H9 (cell line): ENCODE data around the gene TTC7B. TPM values are rescaled to one million over a fixed set of nuclear protein-coding genes. Genes with fewer than 3 reads are reported as not detected.

Source experiments
- DNase-seq: peaks from one replicate; pipeline ENCODE4 v3.0.0-alpha.2; 2017
- H2AFZ ChIP-seq: one replicate; pipeline ENCODE4 v1.6.1; 2013; ENCODE audit warnings: mild to moderate bottlenecking, low read length, control low read depth, moderate library complexity
- H2AK5ac ChIP-seq: 2 replicates; pipeline ENCODE4 v1.6.1; 2013; ENCODE audit warnings: low read length, control low read depth, mixed read lengths; ENCODE audit not compliant: insufficient read length
- H2BK120ac ChIP-seq: one replicate; pipeline ENCODE4 v1.6.1; 2013; ENCODE audit warnings: low read depth, mild to moderate bottlenecking, low read length, control low read depth, inconsistent platforms; ENCODE audit not compliant: poor library complexity, severe bottlenecking
- H2BK12ac ChIP-seq: 2 replicates; pipeline ENCODE4 v1.6.1; 2013; ENCODE audit warnings: low read length, control low read depth, mixed read lengths, low read depth; ENCODE audit not compliant: insufficient read length
- H2BK15ac ChIP-seq: 2 replicates; pipeline ENCODE4 v1.6.1; 2013; ENCODE audit warnings: low read depth, low read length, control low read depth
- H2BK20ac ChIP-seq: one replicate; pipeline ENCODE4 v1.6.1; 2013; ENCODE audit warnings: low read depth, mild to moderate bottlenecking, low read length, control low read depth, inconsistent platforms; ENCODE audit not compliant: poor library complexity, severe bottlenecking
- H2BK5ac ChIP-seq: 2 replicates; pipeline ENCODE4 v1.6.1; 2013; ENCODE audit warnings: low read length, control low read depth, mixed read lengths; ENCODE audit not compliant: insufficient read length
- H3K14ac ChIP-seq: 2 replicates; pipeline ENCODE4 v1.6.1; 2013; ENCODE audit warnings: low read length, control low read depth; ENCODE audit not compliant: insufficient read depth
- H3K18ac ChIP-seq: 2 replicates; pipeline ENCODE4 v1.6.1; 2013; ENCODE audit warnings: low read depth, mild to moderate bottlenecking, mixed read lengths, low read length, control low read depth; ENCODE audit not compliant: insufficient read length
- H3K23ac ChIP-seq: 2 replicates; pipeline ENCODE4 v1.6.1; 2013; ENCODE audit warnings: low read length, control low read depth, mixed read lengths, low read depth; ENCODE audit not compliant: insufficient read length
- H3K23me2 ChIP-seq: 2 replicates; pipeline ENCODE4 v1.6.1; 2013; ENCODE audit warnings: low read depth, mild to moderate bottlenecking, mixed read lengths, low read length, control low read depth; ENCODE audit not compliant: insufficient read length, poor library complexity, severe bottlenecking
- H3K27ac ChIP-seq: 2 replicates; pipeline ENCODE4 v1.5.1; 2013; ENCODE audit warnings: low read length, control low read depth, mixed read lengths, low read depth; ENCODE audit not compliant: insufficient read length
- H3K27me3 ChIP-seq: 2 replicates; pipeline ENCODE4 v1.6.1; 2013; ENCODE audit warnings: low read length, control low read depth, inconsistent platforms; ENCODE audit not compliant: insufficient read depth
- H3K4ac ChIP-seq: 2 replicates; pipeline ENCODE4 v1.6.1; 2013; ENCODE audit warnings: low read depth, mild to moderate bottlenecking, control low read depth, inconsistent platforms, low read length, moderate library complexity
- H3K4me1 ChIP-seq: 2 replicates; pipeline ENCODE4 v1.6.1; 2013; ENCODE audit warnings: low read length, control low read depth, inconsistent platforms; ENCODE audit not compliant: insufficient read depth
- H3K4me2 ChIP-seq: 2 replicates; pipeline ENCODE4 v1.6.1; 2013; ENCODE audit warnings: low read length, control low read depth, mixed read lengths; ENCODE audit not compliant: insufficient read length, insufficient read depth
- H3K56ac ChIP-seq: 2 replicates; pipeline ENCODE4 v1.6.1; 2013; ENCODE audit warnings: low read depth, mild to moderate bottlenecking, mixed read lengths, low read length, control low read depth; ENCODE audit not compliant: insufficient read length
- H3K79me1 ChIP-seq: 2 replicates; pipeline ENCODE4 v1.6.1; 2013; ENCODE audit warnings: low read depth, mild to moderate bottlenecking, moderate library complexity, low read length, control low read depth, inconsistent platforms; ENCODE audit not compliant: insufficient read depth, poor library complexity, severe bottlenecking
- H3K79me2 ChIP-seq: 2 replicates; pipeline ENCODE4 v1.6.1; 2013; ENCODE audit warnings: low read length, control low read depth, inconsistent platforms; ENCODE audit not compliant: insufficient read depth
- H3K9ac ChIP-seq: 2 replicates; pipeline ENCODE4 v1.6.1; 2013; ENCODE audit warnings: low read length, control low read depth, mixed read lengths; ENCODE audit not compliant: insufficient read length; ENCODE audit errors: extremely low read depth
- H3K9me3 ChIP-seq: one replicate; pipeline ENCODE4 v1.6.1; 2013; ENCODE audit warnings: low read depth, low read length, inconsistent platforms; ENCODE audit not compliant: control insufficient read depth
- H3T11ph ChIP-seq: one replicate; pipeline ENCODE4 v1.6.1; 2013; ENCODE audit warnings: mild to moderate bottlenecking, low read length, control low read depth, inconsistent platforms
- H4K20me1 ChIP-seq: one replicate; pipeline ENCODE4 v1.6.1; 2013; ENCODE audit not compliant: control insufficient read depth, insufficient read length, insufficient read depth
- H4K5ac ChIP-seq: 2 replicates; pipeline ENCODE4 v1.6.1; 2013; ENCODE audit warnings: low read depth, mild to moderate bottlenecking, mixed read lengths, low read length, control low read depth; ENCODE audit not compliant: insufficient read length
- H4K8ac ChIP-seq: replicated peaks from 2 replicates; pipeline ENCODE4 v1.6.1; 2013; ENCODE audit warnings: low read length, control low read depth, mixed read lengths, low read depth; ENCODE audit not compliant: insufficient read length
- H4K91ac ChIP-seq: 2 replicates; pipeline ENCODE4 v1.6.1; 2013; ENCODE audit warnings: low read depth, mild to moderate bottlenecking, moderate library complexity, mixed read lengths, low read length, control low read depth; ENCODE audit not compliant: insufficient read length
- H3K27ac Mint-ChIP-seq, 3 experiments: 2 replicates in 2 of 3; 3 replicates in 1 of 3; pipeline ENCODE4 v1.8.0; 2020 to 2021; ENCODE audit warnings: mixed read lengths in 3 of 3, mild to moderate bottlenecking in 1 of 3, moderate library complexity in 1 of 3
- H3K27me3 Mint-ChIP-seq: 2 replicates; pipeline ENCODE4 v1.8.0; 2021; ENCODE audit warnings: low read depth, mild to moderate bottlenecking, moderate library complexity, mixed read lengths
- H3K36me3 Mint-ChIP-seq, 3 experiments: 2 replicates in 2 of 3; 3 replicates in 1 of 3; pipeline ENCODE4 v1.8.0; 2020 to 2021; ENCODE audit warnings: low read depth in 3 of 3, mixed read lengths in 3 of 3; ENCODE audit not compliant: insufficient read depth in 1 of 3
- H3K4me1 Mint-ChIP-seq, 2 experiments: 2 replicates each; pipeline ENCODE4 v1.8.0; 2020; ENCODE audit warnings: mixed read lengths in 2 of 2
- H3K4me3 Mint-ChIP-seq, 2 experiments: 2 replicates in 1 of 2; 3 replicates in 1 of 2; pipeline ENCODE4 v1.8.0; 2020 to 2021; ENCODE audit warnings: mild to moderate bottlenecking in 2 of 2, mixed read lengths in 2 of 2, moderate library complexity in 1 of 2
- H3K9me3 Mint-ChIP-seq, 2 experiments: 2 replicates in 1 of 2; 3 replicates in 1 of 2; pipeline ENCODE4 v1.8.0; 2020; ENCODE audit warnings: mild to moderate bottlenecking in 2 of 2, mixed read lengths in 2 of 2, moderate library complexity in 1 of 2
- WGBS: extraction: QIAGEN DNeasy Blood & Tissue Kit; methylation state at CpG from one replicate; pipeline ENCODE4 v1.1.7; 2013; ENCODE audit warnings: missing lambda C conversion rate, low lambda C conversion rate, mixed read lengths; ENCODE audit not compliant: insufficient read length; ENCODE audit errors: extremely low coverage; 5-methylcytosine and 5-hydroxymethylcytosine counted together
- total RNA-seq: library from RNA; stranded (reverse); gene quantifications from 2 replicates; pipeline ENCODE4 v1.2.1, GENCODE V29; 2021
- TF ChIP-seq, protein P1 (sequence below): fragments of 200-600 bp; sonication (generic); conservative IDR thresholded peaks from 3 replicates; pipeline ENCODE4 v1.8.0; 2021; ENCODE audit warnings: antibody characterized with exemption, mild to moderate bottlenecking

Gene TTC7B
- total RNA-seq, 1 experiment from 2014 or later = 33.7 TPM

GRCh38 chr14:90539996-90540395 is 276.2 kb downstream of the TTC7B start:
- Histone ChIP-seq H2BK120ac (no peak overlapping the region), H3T11ph (no peak overlapping the region), H3K27me3 (no peaks in the 10 kb centered on the region), H3K79me2 (no peaks in the 10 kb centered on the region), H4K8ac (no peak overlapping the region), H3K4me2 (no peak overlapping the region), H3K23ac (no peak overlapping the region), H2BK20ac (no peak overlapping the region), H3K9me3 (no peaks in the 10 kb centered on the region), H2AFZ (no peak overlapping the region), H3K14ac (no peak overlapping the region), H3K56ac (no peak overlapping the region), H3K27ac (no peak overlapping the region), H3K9ac (no peak overlapping the region), H4K5ac (no peak overlapping the region), H3K18ac (no peak overlapping the region), H4K91ac (no peak overlapping the region), H3K23me2 (no peaks in the 10 kb centered on the region), H4K20me1 (no peaks in the 10 kb centered on the region), H2BK15ac (no peak overlapping the region), H3K4me1 (no peaks in the 10 kb centered on the region), H2BK12ac (no peak overlapping the region), H3K4ac (no peak overlapping the region), H3K79me1 (no peaks in the 10 kb centered on the region), H2AK5ac (no peak overlapping the region), H2BK5ac (no peak overlapping the region)
- peaks cover 15 to 23% of the 10 kb centered on the region in 2 experiments for H3K4me1 Mint-ChIP-seq
- TF ChIP-seq, protein P1, sequence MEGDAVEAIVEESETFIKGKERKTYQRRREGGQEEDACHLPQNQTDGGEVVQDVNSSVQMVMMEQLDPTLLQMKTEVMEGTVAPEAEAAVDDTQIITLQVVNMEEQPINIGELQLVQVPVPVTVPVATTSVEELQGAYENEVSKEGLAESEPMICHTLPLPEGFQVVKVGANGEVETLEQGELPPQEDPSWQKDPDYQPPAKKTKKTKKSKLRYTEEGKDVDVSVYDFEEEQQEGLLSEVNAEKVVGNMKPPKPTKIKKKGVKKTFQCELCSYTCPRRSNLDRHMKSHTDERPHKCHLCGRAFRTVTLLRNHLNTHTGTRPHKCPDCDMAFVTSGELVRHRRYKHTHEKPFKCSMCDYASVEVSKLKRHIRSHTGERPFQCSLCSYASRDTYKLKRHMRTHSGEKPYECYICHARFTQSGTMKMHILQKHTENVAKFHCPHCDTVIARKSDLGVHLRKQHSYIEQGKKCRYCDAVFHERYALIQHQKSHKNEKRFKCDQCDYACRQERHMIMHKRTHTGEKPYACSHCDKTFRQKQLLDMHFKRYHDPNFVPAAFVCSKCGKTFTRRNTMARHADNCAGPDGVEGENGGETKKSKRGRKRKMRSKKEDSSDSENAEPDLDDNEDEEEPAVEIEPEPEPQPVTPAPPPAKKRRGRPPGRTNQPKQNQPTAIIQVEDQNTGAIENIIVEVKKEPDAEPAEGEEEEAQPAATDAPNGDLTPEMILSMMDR = no peak
- DNase-seq = no peak
- peaks cover 0 to 1% (median 0%) of the 10 kb centered on the region in 3 experiments; a peak in 1 of 7 replicates for H3K36me3 Mint-ChIP-seq
- peaks cover 2% of the 10 kb centered on the region; the same call in 1 of the 2 replicates for H3K27me3 Mint-ChIP-seq
- H3K4me3 Mint-ChIP-seq = no peak overlapping the region
- no peak overlapping the region; a peak in 1 of 7 replicates for H3K27ac Mint-ChIP-seq
- no CpG with 5 or more reads among the region's 12 CpGs for WGBS
- no peaks in the 10 kb centered on the region for H3K9me3 Mint-ChIP-seq
